Spleen (tissue), 7 donors: ENCODE measurements around the gene C16orf92.

Experiments
- CTCF ChIP-seq, 11 experiments: fragments of 200-600 bp in 7 of 11; fragments of 450-650 bp in 4 of 11; sonication (generic) in 4 of 11; IDR thresholded peaks in 8 of 11; conservative IDR thresholded peaks in 3 of 11; 1 replicate in 7 of 11; 2 replicates in 4 of 11; pipeline versions ENCODE4 v1.4.0 to v1.8.0; 2016 to 2021; ENCODE audit warnings: antibody characterized with exemption in 11 of 11, inconsistent platforms in 4 of 11, mild to moderate bottlenecking in 1 of 11
- POLR2A ChIP-seq, 3 donors: fragments of 450-650 bp; IDR thresholded peaks; one replicate each; pipeline ENCODE4 v1.5.1; 2017; ENCODE audit warnings: antibody characterized with exemption in 3 of 3, mild to moderate bottlenecking in 1 of 3
- POLR2AphosphoS5 ChIP-seq, 3 donors: sonication (generic); formaldehyde crosslinking; IDR thresholded peaks; one replicate each; pipeline ENCODE4 v1.5.1; 2017; ENCODE audit warnings: antibody characterized with exemption in 3 of 3
- donor health status: DM: no; HTN: no; CAD: no; lungs with moderate emphysema.
- donor health status: DM: no; HTN: no; CAD: no.
- donor health status: DM: no; HTN: no; CAD: no.

- TF ChIP-seq POLR2AphosphoS5 (IDR thresholded peaks at IDR 0.05) (no peak), CTCF (IDR thresholded peaks at IDR 0.05 in 8 of 11, conservative IDR thresholded peaks at IDR 0.05 in 3 of 11) (no peak), POLR2A (IDR thresholded peaks at IDR 0.05) (no peak)
Measured at GRCh38 chr16:30060346-30060745, 37.3 kb downstream of the C16orf92 start.
